Posterior vena cava (tissue), 2 donors: ENCODE measurements around the gene PKIG. TPM values are rescaled to one million over a fixed set of nuclear protein-coding genes. Genes with fewer than 3 reads are reported as not detected.
A peak's percentile ranks its signal among the peaks of the same experiment; 100 is the strongest.
"Not testable (repeated sequence)": the region's sequence is repeated elsewhere in the genome, so short reads cannot be mapped to it uniquely, and the experiment has no call there.

Experiments used
- DNase-seq: peaks from one replicate; pipeline ENCODE4 v3.0.0-alpha.2; 2020; ENCODE audit warnings: low spot score
- intact Hi-C, 2 donors: fragments of 100-400 bp; cut with DNase I; formaldehyde crosslinking; loops; one replicate each; pipeline versions ENCODE4 v1.14.1 to v1.14.2; 2022 to 2023
- total RNA-seq, 2 donors: library from RNA; stranded (reverse); fragmentation: NEBNext Ultra II Directional; extraction: Animal tissue kit (Norgen Biotek cat#: 25700); gene quantifications; one replicate each; pipeline ENCODE4 v1.2.1, GENCODE V29; 2021
- donor health status: DM: yes; HTN: yes; CAD: no.
- donor health status: DM: yes; HTN: yes; CAD: no.

Gene PKIG
- total RNA-seq, 2 donors from 2014 or later = 125 to 246 TPM

DNA sequence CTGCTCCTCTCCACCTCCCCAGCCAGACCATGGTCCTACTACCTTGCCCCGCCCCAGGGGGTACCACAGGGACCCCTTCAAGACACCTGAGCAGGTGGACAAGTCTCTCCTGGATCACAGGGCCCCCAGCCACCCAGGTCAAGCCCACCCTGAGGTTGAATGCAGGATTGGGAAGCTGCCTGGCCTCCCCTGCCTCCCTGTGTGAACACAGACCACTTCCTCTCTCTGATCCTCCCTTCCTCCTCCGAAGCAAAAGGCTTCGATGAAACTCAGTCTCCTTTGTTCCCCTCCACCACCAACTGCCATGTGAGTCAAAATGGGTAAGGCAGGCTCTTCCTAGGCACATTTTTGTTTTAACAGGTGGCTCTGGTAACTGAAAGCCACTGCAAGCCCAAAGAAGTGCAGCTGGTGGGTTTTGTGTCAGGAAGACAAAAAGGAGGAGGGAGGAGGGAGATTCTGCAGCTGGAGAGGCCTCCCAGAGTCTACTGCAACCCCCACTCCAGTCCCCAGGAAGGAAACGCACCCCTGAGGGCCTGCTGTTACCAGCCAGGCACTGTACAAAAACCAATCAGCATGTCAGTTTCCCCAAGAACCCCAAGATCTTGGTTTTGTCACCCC lies 63.8 kb downstream of the PKIG start:
- intact Hi-C loops = no loop called here
- DNase-seq = no peak

GRCh38 chr20:44646641-44647274 lies 64.4 kb downstream of the PKIG start:
- intact Hi-C loops = no loop called here
- DNase-seq = no peak

DNA sequence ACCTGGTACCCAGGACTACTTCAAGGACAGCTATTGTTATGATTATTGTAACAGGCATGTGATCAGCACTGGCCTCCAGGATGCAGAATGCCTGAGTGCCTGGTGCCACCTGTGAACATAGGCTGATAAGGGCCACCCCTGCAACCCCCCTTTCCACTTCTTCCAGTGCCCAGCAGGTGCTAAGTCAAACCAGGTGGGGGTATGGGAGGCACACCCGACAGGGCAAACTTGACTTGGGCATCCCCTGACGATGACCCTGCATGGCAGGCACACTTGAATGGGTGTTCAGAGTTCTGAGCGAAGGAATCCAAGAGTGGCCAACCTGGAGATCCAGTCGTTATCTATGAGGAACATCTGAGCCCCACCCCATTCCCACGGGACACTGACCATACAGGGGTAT lies 65.7 kb downstream of the PKIG start:
- no peak for DNase-seq
- intact Hi-C loops = no loop called here

DNA sequence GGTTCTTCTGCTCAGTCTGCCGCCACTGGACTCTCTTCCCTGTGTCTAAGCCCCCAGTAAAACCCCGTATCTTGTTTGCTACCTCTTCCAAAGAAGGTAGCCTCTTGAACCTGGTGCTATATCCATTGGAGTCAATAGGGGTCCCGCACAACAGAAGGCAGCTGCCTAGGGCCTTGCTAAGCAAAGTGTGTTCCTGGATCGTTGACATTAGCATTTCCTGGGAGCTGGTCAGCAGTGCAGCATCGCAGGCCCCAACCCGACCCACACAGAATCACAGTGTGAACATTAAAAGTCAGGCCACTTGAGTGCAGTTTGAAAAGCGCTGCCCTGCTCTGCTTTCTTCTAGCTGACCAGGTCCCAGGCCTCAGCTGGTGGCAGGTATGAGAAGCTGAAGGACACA lies 66.2 kb downstream of the PKIG start:
- intact Hi-C loops = no loop called here
- DNase-seq = no peak

- DNase-seq = no peak
- intact Hi-C loops = no loop called here
These were observed 66.7 kb downstream of the PKIG start for GRCh38 chr20:44649126-44649525.

DNA sequence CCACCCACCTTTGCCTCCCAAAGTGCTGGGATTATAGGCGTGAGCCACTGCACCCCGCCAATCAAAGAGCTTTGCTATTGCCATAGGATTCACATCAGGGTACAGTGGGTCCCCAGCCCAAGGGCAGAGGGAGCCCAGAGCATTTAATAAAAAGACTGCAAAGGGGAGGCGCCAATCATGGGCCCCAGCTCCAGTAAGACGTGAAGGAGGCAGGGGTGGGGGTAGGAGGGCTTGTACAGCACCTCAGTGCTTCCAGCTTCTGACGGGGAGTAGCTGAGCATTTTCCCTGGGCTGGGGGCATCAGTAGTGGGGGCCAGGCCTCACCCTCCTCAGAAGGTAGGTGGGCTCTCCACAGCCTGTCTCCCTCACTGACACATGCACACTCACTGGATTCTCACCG lies 67.6 kb downstream of the PKIG start:
- no peak for DNase-seq
- intact Hi-C loops = no loop called here

- no peak for DNase-seq
- intact Hi-C loops = no loop called here
These were observed 68.5 kb downstream of the PKIG start for GRCh38 chr20:44650771-44651433.

- intact Hi-C loops = no loop called here
- DNase-seq = no peak
These were observed 69.0 kb downstream of the PKIG start for GRCh38 chr20:44651434-44651683.

DNA sequence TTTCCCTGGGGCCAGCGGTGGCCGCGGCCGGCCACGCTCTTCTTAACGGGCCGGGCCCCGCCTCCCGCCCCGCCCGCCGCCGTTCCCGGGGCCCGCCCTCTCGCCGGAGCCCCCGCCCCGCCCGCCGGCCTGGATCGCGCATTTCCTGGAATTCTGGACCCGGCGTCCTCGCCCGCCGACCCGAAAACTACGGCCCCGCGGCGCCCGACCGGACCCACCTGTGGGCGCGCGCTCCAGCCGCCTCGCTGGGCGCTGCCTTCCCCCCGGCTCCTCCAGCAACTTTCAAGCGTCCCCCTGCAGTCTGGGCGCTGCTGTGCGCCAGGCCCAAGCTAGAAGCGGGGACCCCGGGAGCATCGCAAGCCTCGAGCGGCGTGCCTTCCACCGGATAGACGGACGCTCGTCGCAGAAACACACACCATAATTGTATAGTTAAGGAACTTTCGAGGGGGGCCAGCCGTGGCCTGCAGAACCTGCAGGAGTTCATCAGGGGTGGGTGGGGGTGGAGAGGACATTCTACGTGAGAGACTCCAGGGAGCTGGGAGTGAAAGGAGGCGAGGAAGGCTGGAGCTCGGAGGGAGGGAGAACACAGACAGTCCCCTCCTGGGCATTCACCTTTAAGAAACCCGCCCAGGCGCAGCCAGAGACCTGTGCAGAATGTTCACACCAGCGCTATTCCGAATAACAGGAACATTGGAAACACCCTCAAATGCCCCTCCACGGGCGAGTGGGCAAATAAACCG lies 69.5 kb downstream of the PKIG start, which contains the start of gene ADA:
Gene ADA (minus strand): TSS at position 16 of the 740 bp plus-strand sequence. CDS start 92 bp downstream, outside the sequence.
- peak; percentile 90 for DNase-seq
- intact Hi-C loops = no loop called here

DNA sequence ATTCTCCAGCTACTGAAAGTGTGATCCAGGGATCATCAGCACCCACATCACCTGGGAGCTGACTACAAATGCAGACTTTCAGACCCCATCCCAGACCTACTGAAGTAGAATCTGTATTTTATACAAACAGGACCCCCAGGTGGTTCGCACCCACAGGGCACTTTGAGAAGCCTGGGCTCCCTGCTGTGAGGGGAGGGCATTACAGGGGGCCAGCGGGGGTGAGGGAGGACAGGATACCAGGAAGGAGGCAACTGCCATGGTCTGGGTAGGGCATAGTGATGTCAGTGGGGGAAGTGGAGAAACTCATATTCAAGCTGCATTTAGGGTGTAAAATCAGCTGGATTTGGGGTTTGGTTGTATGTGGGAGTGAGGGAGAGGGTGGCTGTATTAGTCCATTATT lies 71.2 kb downstream of the PKIG start:
- DNase-seq = no peak
- intact Hi-C loops = no loop called here

- intact Hi-C loops, DNase-seq: not testable (repeated sequence)
These were observed 71.8 kb downstream of the PKIG start for GRCh38 chr20:44654210-44654609.

DNA sequence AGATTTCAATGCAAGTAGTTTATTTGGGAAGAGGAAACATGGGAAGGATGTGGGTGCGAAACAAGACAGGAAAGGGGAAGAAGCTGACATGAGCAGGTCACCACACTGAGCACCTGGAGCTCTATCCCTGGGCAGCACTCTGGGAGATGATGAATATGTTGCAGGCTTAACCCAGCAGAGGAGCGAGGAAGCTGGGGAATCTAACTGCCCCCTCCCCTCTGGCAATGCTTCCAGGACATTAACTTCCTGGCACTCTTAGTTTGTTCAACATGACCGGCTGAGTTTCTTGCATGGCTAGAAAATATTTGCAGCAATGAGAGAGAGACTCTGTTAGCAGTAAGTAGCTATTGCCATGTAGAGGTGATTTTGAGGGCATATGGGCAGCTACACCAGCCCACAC lies 74.1 kb downstream of the PKIG start:
- intact Hi-C loops = no loop called here
- DNase-seq = no peak

GRCh38 chr20:44657875-44658274 lies 75.5 kb downstream of the PKIG start:
- DNase-seq = no peak
- intact Hi-C loops = no loop called here

- DNase-seq = no peak
- intact Hi-C loops = no loop called here
These were observed 76.4 kb downstream of the PKIG start for GRCh38 chr20:44658810-44659209.

- no peak for DNase-seq
- intact Hi-C loops = no loop called here
These were observed 77.6 kb downstream of the PKIG start for GRCh38 chr20:44659931-44660330.

DNA sequence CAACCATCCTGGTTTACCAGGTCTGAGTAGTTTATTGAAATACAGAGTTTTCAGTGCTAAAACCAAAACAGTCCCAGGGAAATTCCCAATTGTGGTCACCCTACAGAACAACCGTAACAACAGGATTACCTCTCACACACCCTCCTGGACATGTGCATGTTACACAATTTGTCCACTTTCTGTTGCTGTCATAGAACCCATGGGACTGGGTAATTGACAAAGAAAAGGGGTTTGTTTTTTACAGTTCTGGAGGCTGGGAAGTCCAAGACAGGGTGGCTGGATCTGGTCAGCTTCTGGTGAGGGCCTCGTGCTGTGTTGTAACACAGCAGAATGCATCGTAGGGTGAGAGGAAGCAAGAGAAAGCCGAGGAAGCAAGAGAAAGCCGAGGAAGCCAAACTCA lies 78.2 kb downstream of the PKIG start:
- intact Hi-C loops = no loop called here
- DNase-seq = no peak

- DNase-seq = no peak
- intact Hi-C loops = no loop called here
These were observed 79.9 kb downstream of the PKIG start for GRCh38 chr20:44662261-44662660.

- DNase-seq = no peak
- intact Hi-C loops = no loop called here
These were observed 81.8 kb downstream of the PKIG start for GRCh38 chr20:44664131-44664530.

- no peak for DNase-seq
- intact Hi-C loops = no loop called here
These were observed 83.7 kb downstream of the PKIG start for GRCh38 chr20:44666066-44666465.
